H9 (cell line): ENCODE data around the gene ERH. TPM values are rescaled to one million over a fixed set of nuclear protein-coding genes. Genes with fewer than 3 reads are reported as not detected.
"Not testable (repeated sequence)": the region's sequence is repeated elsewhere in the genome, so short reads cannot be mapped to it uniquely, and the experiment has no call there.

Experiments used
- DNase-seq: peaks from one replicate; pipeline ENCODE4 v3.0.0-alpha.2; 2017
- H2AFZ ChIP-seq: one replicate; pipeline ENCODE4 v1.6.1; 2013; ENCODE audit warnings: mild to moderate bottlenecking, low read length, control low read depth, moderate library complexity
- H2AK5ac ChIP-seq: 2 replicates; pipeline ENCODE4 v1.6.1; 2013; ENCODE audit warnings: low read length, control low read depth, mixed read lengths; ENCODE audit not compliant: insufficient read length
- H2BK120ac ChIP-seq: one replicate; pipeline ENCODE4 v1.6.1; 2013; ENCODE audit warnings: low read depth, mild to moderate bottlenecking, low read length, control low read depth, inconsistent platforms; ENCODE audit not compliant: poor library complexity, severe bottlenecking
- H2BK12ac ChIP-seq: 2 replicates; pipeline ENCODE4 v1.6.1; 2013; ENCODE audit warnings: low read length, control low read depth, mixed read lengths, low read depth; ENCODE audit not compliant: insufficient read length
- H2BK15ac ChIP-seq: 2 replicates; pipeline ENCODE4 v1.6.1; 2013; ENCODE audit warnings: low read depth, low read length, control low read depth
- H2BK20ac ChIP-seq: one replicate; pipeline ENCODE4 v1.6.1; 2013; ENCODE audit warnings: low read depth, mild to moderate bottlenecking, low read length, control low read depth, inconsistent platforms; ENCODE audit not compliant: poor library complexity, severe bottlenecking
- H2BK5ac ChIP-seq: 2 replicates; pipeline ENCODE4 v1.6.1; 2013; ENCODE audit warnings: low read length, control low read depth, mixed read lengths; ENCODE audit not compliant: insufficient read length
- H3K14ac ChIP-seq: 2 replicates; pipeline ENCODE4 v1.6.1; 2013; ENCODE audit warnings: low read length, control low read depth; ENCODE audit not compliant: insufficient read depth
- H3K18ac ChIP-seq: 2 replicates; pipeline ENCODE4 v1.6.1; 2013; ENCODE audit warnings: low read depth, mild to moderate bottlenecking, mixed read lengths, low read length, control low read depth; ENCODE audit not compliant: insufficient read length
- H3K23ac ChIP-seq: 2 replicates; pipeline ENCODE4 v1.6.1; 2013; ENCODE audit warnings: low read length, control low read depth, mixed read lengths, low read depth; ENCODE audit not compliant: insufficient read length
- H3K23me2 ChIP-seq: 2 replicates; pipeline ENCODE4 v1.6.1; 2013; ENCODE audit warnings: low read depth, mild to moderate bottlenecking, mixed read lengths, low read length, control low read depth; ENCODE audit not compliant: insufficient read length, poor library complexity, severe bottlenecking
- H3K27ac ChIP-seq: 2 replicates; pipeline ENCODE4 v1.5.1; 2013; ENCODE audit warnings: low read length, control low read depth, mixed read lengths, low read depth; ENCODE audit not compliant: insufficient read length
- H3K27me3 ChIP-seq: 2 replicates; pipeline ENCODE4 v1.6.1; 2013; ENCODE audit warnings: low read length, control low read depth, inconsistent platforms; ENCODE audit not compliant: insufficient read depth
- H3K4ac ChIP-seq: 2 replicates; pipeline ENCODE4 v1.6.1; 2013; ENCODE audit warnings: low read depth, mild to moderate bottlenecking, control low read depth, inconsistent platforms, low read length, moderate library complexity
- H3K4me1 ChIP-seq: 2 replicates; pipeline ENCODE4 v1.6.1; 2013; ENCODE audit warnings: low read length, control low read depth, inconsistent platforms; ENCODE audit not compliant: insufficient read depth
- H3K4me2 ChIP-seq: 2 replicates; pipeline ENCODE4 v1.6.1; 2013; ENCODE audit warnings: low read length, control low read depth, mixed read lengths; ENCODE audit not compliant: insufficient read length, insufficient read depth
- H3K56ac ChIP-seq: 2 replicates; pipeline ENCODE4 v1.6.1; 2013; ENCODE audit warnings: low read depth, mild to moderate bottlenecking, mixed read lengths, low read length, control low read depth; ENCODE audit not compliant: insufficient read length
- H3K79me1 ChIP-seq: 2 replicates; pipeline ENCODE4 v1.6.1; 2013; ENCODE audit warnings: low read depth, mild to moderate bottlenecking, moderate library complexity, low read length, control low read depth, inconsistent platforms; ENCODE audit not compliant: insufficient read depth, poor library complexity, severe bottlenecking
- H3K79me2 ChIP-seq: 2 replicates; pipeline ENCODE4 v1.6.1; 2013; ENCODE audit warnings: low read length, control low read depth, inconsistent platforms; ENCODE audit not compliant: insufficient read depth
- H3K9ac ChIP-seq: 2 replicates; pipeline ENCODE4 v1.6.1; 2013; ENCODE audit warnings: low read length, control low read depth, mixed read lengths; ENCODE audit not compliant: insufficient read length; ENCODE audit errors: extremely low read depth
- H3K9me3 ChIP-seq: one replicate; pipeline ENCODE4 v1.6.1; 2013; ENCODE audit warnings: low read depth, low read length, inconsistent platforms; ENCODE audit not compliant: control insufficient read depth
- H3T11ph ChIP-seq: one replicate; pipeline ENCODE4 v1.6.1; 2013; ENCODE audit warnings: mild to moderate bottlenecking, low read length, control low read depth, inconsistent platforms
- H4K20me1 ChIP-seq: one replicate; pipeline ENCODE4 v1.6.1; 2013; ENCODE audit not compliant: control insufficient read depth, insufficient read length, insufficient read depth
- H4K5ac ChIP-seq: 2 replicates; pipeline ENCODE4 v1.6.1; 2013; ENCODE audit warnings: low read depth, mild to moderate bottlenecking, mixed read lengths, low read length, control low read depth; ENCODE audit not compliant: insufficient read length
- H4K8ac ChIP-seq: replicated peaks from 2 replicates; pipeline ENCODE4 v1.6.1; 2013; ENCODE audit warnings: low read length, control low read depth, mixed read lengths, low read depth; ENCODE audit not compliant: insufficient read length
- H4K91ac ChIP-seq: 2 replicates; pipeline ENCODE4 v1.6.1; 2013; ENCODE audit warnings: low read depth, mild to moderate bottlenecking, moderate library complexity, mixed read lengths, low read length, control low read depth; ENCODE audit not compliant: insufficient read length
- H3K27ac Mint-ChIP-seq, 3 experiments: 2 replicates in 2 of 3; 3 replicates in 1 of 3; pipeline ENCODE4 v1.8.0; 2020 to 2021; ENCODE audit warnings: mixed read lengths in 3 of 3, mild to moderate bottlenecking in 1 of 3, moderate library complexity in 1 of 3
- H3K27me3 Mint-ChIP-seq: 2 replicates; pipeline ENCODE4 v1.8.0; 2021; ENCODE audit warnings: low read depth, mild to moderate bottlenecking, moderate library complexity, mixed read lengths
- H3K36me3 Mint-ChIP-seq, 3 experiments: 2 replicates in 2 of 3; 3 replicates in 1 of 3; pipeline ENCODE4 v1.8.0; 2020 to 2021; ENCODE audit warnings: low read depth in 3 of 3, mixed read lengths in 3 of 3; ENCODE audit not compliant: insufficient read depth in 1 of 3
- H3K4me1 Mint-ChIP-seq, 2 experiments: 2 replicates each; pipeline ENCODE4 v1.8.0; 2020; ENCODE audit warnings: mixed read lengths in 2 of 2
- H3K4me3 Mint-ChIP-seq, 2 experiments: 2 replicates in 1 of 2; 3 replicates in 1 of 2; pipeline ENCODE4 v1.8.0; 2020 to 2021; ENCODE audit warnings: mild to moderate bottlenecking in 2 of 2, mixed read lengths in 2 of 2, moderate library complexity in 1 of 2
- H3K9me3 Mint-ChIP-seq, 2 experiments: 2 replicates in 1 of 2; 3 replicates in 1 of 2; pipeline ENCODE4 v1.8.0; 2020; ENCODE audit warnings: mild to moderate bottlenecking in 2 of 2, mixed read lengths in 2 of 2, moderate library complexity in 1 of 2
- CTCF ChIP-seq: fragments of 200-600 bp; sonication (generic); conservative IDR thresholded peaks from 3 replicates; pipeline ENCODE4 v1.8.0; 2021; ENCODE audit warnings: antibody characterized with exemption, mild to moderate bottlenecking
- WGBS: extraction: QIAGEN DNeasy Blood & Tissue Kit; methylation state at CpG from one replicate; pipeline ENCODE4 v1.1.7; 2013; ENCODE audit warnings: missing lambda C conversion rate, low lambda C conversion rate, mixed read lengths; ENCODE audit not compliant: insufficient read length; ENCODE audit errors: extremely low coverage; 5-methylcytosine and 5-hydroxymethylcytosine counted together
- total RNA-seq: library from RNA; stranded (reverse); gene quantifications from 2 replicates; pipeline ENCODE4 v1.2.1, GENCODE V29; 2021

The ERH gene
- total RNA-seq, 1 experiment from 2014 or later: 443 TPM

- Histone ChIP-seq H3K23me2 (no peaks in the 10 kb centered on the region), H3T11ph (no peak overlapping the region)
Measured at GRCh38 chr14:69423279-69423678, 25.2 kb upstream of the ERH start.

GRCh38 chr14:69416087-69416486 is 18.0 kb upstream of the ERH start:
- H3K4me1 Mint-ChIP-seq, H2AFZ ChIP-seq, H4K5ac ChIP-seq, H3K56ac ChIP-seq, H3K79me1 ChIP-seq, H2BK12ac ChIP-seq, H4K20me1 ChIP-seq, H3K14ac ChIP-seq, H3K4me2 ChIP-seq, H4K91ac ChIP-seq, H3T11ph ChIP-seq, DNase-seq, H2AK5ac ChIP-seq, H3K9ac ChIP-seq, H3K36me3 Mint-ChIP-seq, H3K4ac ChIP-seq, H2BK15ac ChIP-seq, H3K4me1 ChIP-seq, H3K9me3 ChIP-seq, H3K23ac ChIP-seq, H3K27me3 ChIP-seq, H3K27ac ChIP-seq, H3K79me2 ChIP-seq, H4K8ac ChIP-seq, H3K27ac Mint-ChIP-seq, H2BK5ac ChIP-seq, H3K23me2 ChIP-seq, H3K4me3 Mint-ChIP-seq, H3K18ac ChIP-seq, H3K27me3 Mint-ChIP-seq, H2BK20ac ChIP-seq, H2BK120ac ChIP-seq: not testable (repeated sequence)
- H3K9me3 Mint-ChIP-seq: peaks cover 13 to 31% of the 10 kb centered on the region in 2 experiments
- WGBS: no CpG with 5 or more reads among the region's 4 CpGs

More at GRCh38 chr14:69423279-69423678, 25.2 kb upstream of the ERH start:
- peaks cover 3% of the 10 kb centered on the region for H3K79me1 ChIP-seq
- H2BK5ac ChIP-seq: no peak overlapping the region
- H3K79me2 ChIP-seq: no peaks in the 10 kb centered on the region; the same call in 1 of the 2 replicates
- no peak overlapping the region for H2BK15ac ChIP-seq
- no CpG with 5 or more reads among the region's 4 CpGs for WGBS
- H3K23ac ChIP-seq: no peak overlapping the region
- H2AK5ac ChIP-seq: no peak overlapping the region
- H2BK120ac ChIP-seq: no peak overlapping the region
- no peak overlapping the region for H3K18ac ChIP-seq
- H3K9me3 ChIP-seq: peaks cover 10% of the 10 kb centered on the region
- no peak overlapping the region for H3K27ac ChIP-seq
- TF ChIP-seq CTCF: no peak
- Mint-ChIP-seq H3K27me3 (no peaks in the 10 kb centered on the region), H3K9me3 (peaks cover 20 to 24% of the 10 kb centered on the region in 2 experiments), H3K4me1 (peaks cover 0 to 4% of the 10 kb centered on the region in 2 experiments; a peak in 1 of 4 replicates), H3K36me3 (peaks cover 20 to 55% (median 49%) of the 10 kb centered on the region in 3 experiments), H3K27ac (no peak overlapping the region), H3K4me3 (no peak overlapping the region)
- no peak overlapping the region for H3K9ac ChIP-seq
- H2BK12ac ChIP-seq: no peak overlapping the region
- H4K91ac ChIP-seq: no peak overlapping the region
- H3K56ac ChIP-seq: no peak overlapping the region
- H3K27me3 ChIP-seq: no peaks in the 10 kb centered on the region
- H3K4me2 ChIP-seq: no peak overlapping the region
- H2AFZ ChIP-seq: no peak overlapping the region
- no peaks in the 10 kb centered on the region for H4K20me1 ChIP-seq
- H2BK20ac ChIP-seq: no peak overlapping the region
- no peak overlapping the region for H3K14ac ChIP-seq
- H4K5ac ChIP-seq: no peak overlapping the region
- DNase-seq: no peak
- H4K8ac ChIP-seq: no peak overlapping the region
- no peaks in the 10 kb centered on the region for H3K4me1 ChIP-seq
- H3K4ac ChIP-seq: no peak overlapping the region
